ENCODE results near the gene CPSF4L.

- TF ChIP-seq POLR2A (IDR thresholded peaks at IDR 0.05; ENCODE audit: extremely low read depth, insufficient read length) (no peak), CTCF (IDR thresholded peaks at IDR 0.05; ENCODE audit: low read depth, low read length) (no peak)
Measured at GRCh38 chr17:73292031-73292531, 30.4 kb upstream of the CPSF4L start.

Data from NB4 (cell line).